IPS-15b (cell line): ENCODE data around the gene FLAD1.
"Not testable (repeated sequence)": the region's sequence is repeated elsewhere in the genome, so short reads cannot be mapped to it uniquely, and the experiment has no call there.

Experiments used
- H3K27me3 ChIP-seq: one replicate; pipeline ENCODE4 v1.6.1; 2013; ENCODE audit warnings: low read length; ENCODE audit not compliant: control insufficient read depth, insufficient read depth
- H3K36me3 ChIP-seq: one replicate; pipeline ENCODE4 v1.6.1; 2013; ENCODE audit warnings: low read length; ENCODE audit not compliant: control insufficient read depth, insufficient read depth
- H3K4me1 ChIP-seq: one replicate; pipeline ENCODE4 v1.6.1; 2013; ENCODE audit warnings: mild to moderate bottlenecking, low read length; ENCODE audit not compliant: control insufficient read depth, insufficient read depth
- H3K4me3 ChIP-seq: one replicate; pipeline ENCODE4 v1.5.1; 2013; ENCODE audit warnings: low read depth, low read length
- H3K9ac ChIP-seq: one replicate; pipeline ENCODE4 v1.6.1; 2013; ENCODE audit warnings: low read depth, mild to moderate bottlenecking, low read length
- H3K9me3 ChIP-seq: one replicate; pipeline ENCODE4 v1.6.1; 2013; ENCODE audit warnings: mild to moderate bottlenecking, low read length; ENCODE audit not compliant: control insufficient read depth, insufficient read depth

The FLAD1 gene

GRCh38 chr1:154973344-154974101 is 9.6 kb upstream of the FLAD1 start:
- H3K9me3 ChIP-seq = no peaks in the 10 kb centered on the region
- H3K4me1 ChIP-seq = peaks cover 13% of the 10 kb centered on the region
- H3K36me3 ChIP-seq = peaks cover 6% of the 10 kb centered on the region
- H3K9ac ChIP-seq = peak overlapping the region; percentile 90
- H3K27me3 ChIP-seq = no peaks in the 10 kb centered on the region
- peak overlapping the region; percentile 78 for H3K4me3 ChIP-seq

- H3K4me1 ChIP-seq = peaks cover 13% of the 10 kb centered on the region
These were observed 8.9 kb upstream of the FLAD1 start, which contains the start of gene CKS1B for GRCh38 chr1:154974102-154974807. Gene CKS1B (plus strand): TSS chr1:154974681. CDS start chr1:154974746, 65 bp downstream.

GRCh38 chr1:154974808-154975408 is 8.2 kb upstream of the FLAD1 start:
- Histone ChIP-seq H3K4me3 (peak overlapping the region; percentile 78), H3K27me3 (no peaks in the 10 kb centered on the region), H3K9ac (peak overlapping the region; percentile 78), H3K36me3 (peaks cover 11% of the 10 kb centered on the region), H3K9me3 (no peaks in the 10 kb centered on the region), H3K4me1 (peaks cover 13% of the 10 kb centered on the region)

More at GRCh38 chr1:154974102-154974807, 8.9 kb upstream of the FLAD1 start, which contains the start of gene CKS1B:
- Histone ChIP-seq H3K4me3 (peak within 1 kb of the TSS; percentile 78), H3K9me3 (no peaks in the 10 kb centered on the region), H3K36me3 (peaks cover 6% of the 10 kb centered on the region), H3K9ac (peak within 1 kb of the TSS; percentile 90), H3K27me3 (no peaks in the 10 kb centered on the region)

GRCh38 chr1:154975409-154976059 is 7.6 kb upstream of the FLAD1 start:
- H3K27me3 ChIP-seq = no peaks in the 10 kb centered on the region
- H3K9ac ChIP-seq = peak overlapping the region; percentile 78
- peaks cover 13% of the 10 kb centered on the region for H3K4me1 ChIP-seq
- H3K36me3 ChIP-seq = peaks cover 11% of the 10 kb centered on the region
- H3K4me3 ChIP-seq = peak overlapping the region; percentile 78
- H3K9me3 ChIP-seq = no peaks in the 10 kb centered on the region

GRCh38 chr1:154977762-154978161 is 5.4 kb upstream of the FLAD1 start:
- H3K9me3 ChIP-seq, H3K4me1 ChIP-seq, H3K9ac ChIP-seq, H3K27me3 ChIP-seq, H3K4me3 ChIP-seq: not testable (repeated sequence)
- peaks cover 15% of the 10 kb centered on the region for H3K36me3 ChIP-seq

- no peak overlapping the region for H3K9ac ChIP-seq
- H3K9me3 ChIP-seq = no peaks in the 10 kb centered on the region
- H3K4me1 ChIP-seq = peaks cover 9% of the 10 kb centered on the region
- H3K27me3 ChIP-seq = no peaks in the 10 kb centered on the region
- H3K4me3 ChIP-seq = no peak overlapping the region
- H3K36me3 ChIP-seq = peaks cover 15% of the 10 kb centered on the region
These were observed 4.8 kb upstream of the FLAD1 start for GRCh38 chr1:154978360-154978759.

- Histone ChIP-seq H3K9me3 (no peaks in the 10 kb centered on the region), H3K36me3 (peaks cover 21% of the 10 kb centered on the region), H3K4me3 (peak overlapping the region; percentile 57), H3K27me3 (no peaks in the 10 kb centered on the region), H3K9ac (peak overlapping the region; percentile 58), H3K4me1 (peaks cover 3% of the 10 kb centered on the region)
These were observed 803 bp upstream of the FLAD1 start for GRCh38 chr1:154982341-154982740.

- peaks cover 3% of the 10 kb centered on the region for H3K4me1 ChIP-seq
- no peaks in the 10 kb centered on the region for H3K9me3 ChIP-seq
- H3K4me3 ChIP-seq = peak overlapping the region; percentile 93
- H3K36me3 ChIP-seq = peaks cover 31% of the 10 kb centered on the region
- no peaks in the 10 kb centered on the region for H3K27me3 ChIP-seq
- peak overlapping the region; percentile 91 for H3K9ac ChIP-seq
These were observed 777 bp downstream of the FLAD1 start for GRCh38 chr1:154983776-154984466.

GRCh38 chr1:154986736-154987135 is 3.6 kb downstream of the FLAD1 start:
- not testable (repeated sequence) for H3K9ac ChIP-seq, H3K4me3 ChIP-seq, H3K9me3 ChIP-seq, H3K4me1 ChIP-seq, H3K27me3 ChIP-seq
- peaks cover 41% of the 10 kb centered on the region for H3K36me3 ChIP-seq

- peaks cover 3% of the 10 kb centered on the region for H3K4me1 ChIP-seq
- H3K9ac ChIP-seq = no peak overlapping the region
- no peaks in the 10 kb centered on the region for H3K27me3 ChIP-seq
- no peak overlapping the region for H3K4me3 ChIP-seq
- peaks cover 41% of the 10 kb centered on the region for H3K36me3 ChIP-seq
- H3K9me3 ChIP-seq = no peaks in the 10 kb centered on the region
These were observed 4.2 kb downstream of the FLAD1 start for GRCh38 chr1:154987326-154987725.
